Measurements from ENCODE around the gene CD22. TPM values are rescaled to one million over a fixed set of nuclear protein-coding genes. Genes with fewer than 3 reads are reported as not detected.

CD22 gene
- total RNA-seq, 4 donors from 2014 or later = 3.2 to 11.7 (median 6.2) TPM; not detected in 1

DNA sequence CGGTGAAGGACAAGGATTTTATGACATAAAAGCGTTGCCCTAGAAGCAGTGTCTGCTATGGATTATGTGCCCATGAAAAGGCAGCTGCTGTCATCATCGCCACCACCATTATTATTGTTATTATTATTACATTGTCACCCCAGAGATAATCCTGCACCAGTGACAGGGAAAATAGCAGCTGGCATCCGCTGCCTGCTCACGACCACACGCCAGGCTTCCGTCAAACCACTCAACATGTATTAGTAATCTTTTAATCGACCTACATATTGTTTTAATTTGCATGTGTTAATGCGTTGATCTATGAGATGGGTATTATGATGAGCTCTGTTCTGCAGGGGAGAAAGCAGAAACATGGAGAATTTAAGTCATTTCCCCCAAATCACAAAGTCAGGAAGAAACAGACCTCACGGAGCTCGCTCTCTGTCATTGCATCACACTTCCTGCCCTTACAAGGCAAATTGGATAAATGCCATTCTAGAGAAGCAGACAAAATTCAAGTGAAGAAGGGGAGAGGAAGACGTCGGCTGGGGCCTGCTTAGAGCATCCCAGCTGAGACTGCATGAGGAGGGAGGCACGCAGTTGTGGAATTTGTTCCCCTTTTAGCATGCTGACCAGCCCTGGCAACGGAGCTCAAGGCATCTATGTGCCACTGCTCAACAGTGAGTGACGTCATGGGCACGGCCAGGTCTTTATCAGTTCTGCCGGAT lies 29.0 kb downstream of the CD22 start, which contains the start of gene FFAR3:
TSS of gene FFAR3 (plus strand) at position 594 of the 707 bp plus-strand sequence. CDS start 431 bp downstream, outside the sequence.
- TF ChIP-seq, protein P1, sequence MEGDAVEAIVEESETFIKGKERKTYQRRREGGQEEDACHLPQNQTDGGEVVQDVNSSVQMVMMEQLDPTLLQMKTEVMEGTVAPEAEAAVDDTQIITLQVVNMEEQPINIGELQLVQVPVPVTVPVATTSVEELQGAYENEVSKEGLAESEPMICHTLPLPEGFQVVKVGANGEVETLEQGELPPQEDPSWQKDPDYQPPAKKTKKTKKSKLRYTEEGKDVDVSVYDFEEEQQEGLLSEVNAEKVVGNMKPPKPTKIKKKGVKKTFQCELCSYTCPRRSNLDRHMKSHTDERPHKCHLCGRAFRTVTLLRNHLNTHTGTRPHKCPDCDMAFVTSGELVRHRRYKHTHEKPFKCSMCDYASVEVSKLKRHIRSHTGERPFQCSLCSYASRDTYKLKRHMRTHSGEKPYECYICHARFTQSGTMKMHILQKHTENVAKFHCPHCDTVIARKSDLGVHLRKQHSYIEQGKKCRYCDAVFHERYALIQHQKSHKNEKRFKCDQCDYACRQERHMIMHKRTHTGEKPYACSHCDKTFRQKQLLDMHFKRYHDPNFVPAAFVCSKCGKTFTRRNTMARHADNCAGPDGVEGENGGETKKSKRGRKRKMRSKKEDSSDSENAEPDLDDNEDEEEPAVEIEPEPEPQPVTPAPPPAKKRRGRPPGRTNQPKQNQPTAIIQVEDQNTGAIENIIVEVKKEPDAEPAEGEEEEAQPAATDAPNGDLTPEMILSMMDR (IDR thresholded peaks at IDR 0.05; ENCODE audit: low read depth) = no peak

DNA sequence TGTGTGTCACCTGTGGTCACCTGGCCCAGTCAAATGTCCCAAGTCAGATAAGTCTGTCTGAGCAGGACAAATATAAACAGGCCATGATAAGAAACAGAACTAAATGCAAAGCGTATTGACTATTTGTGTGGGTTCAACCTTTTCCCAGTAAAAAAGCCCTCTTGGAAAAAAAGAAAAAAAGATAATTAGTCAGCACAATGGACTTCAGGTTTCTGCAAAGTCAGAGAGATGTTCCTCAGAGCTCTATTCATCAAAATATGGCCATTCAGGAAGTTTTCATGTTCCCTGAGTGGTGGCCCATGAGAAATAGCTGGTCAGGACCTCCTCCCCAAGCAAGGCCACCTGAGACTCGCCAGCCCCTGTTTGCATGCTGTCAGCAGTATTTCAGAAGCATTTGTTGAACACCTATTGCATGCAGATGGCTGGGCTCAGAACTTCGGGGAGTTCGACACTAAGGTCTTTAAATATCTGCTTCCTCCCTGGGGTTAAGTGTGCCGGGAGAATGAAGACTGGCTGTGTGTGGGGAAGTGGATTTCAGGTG lies 32.0 kb downstream of the CD22 start:
- TF ChIP-seq, protein P1 (IDR thresholded peaks at IDR 0.05; ENCODE audit: low read depth) = no peak

DNA sequence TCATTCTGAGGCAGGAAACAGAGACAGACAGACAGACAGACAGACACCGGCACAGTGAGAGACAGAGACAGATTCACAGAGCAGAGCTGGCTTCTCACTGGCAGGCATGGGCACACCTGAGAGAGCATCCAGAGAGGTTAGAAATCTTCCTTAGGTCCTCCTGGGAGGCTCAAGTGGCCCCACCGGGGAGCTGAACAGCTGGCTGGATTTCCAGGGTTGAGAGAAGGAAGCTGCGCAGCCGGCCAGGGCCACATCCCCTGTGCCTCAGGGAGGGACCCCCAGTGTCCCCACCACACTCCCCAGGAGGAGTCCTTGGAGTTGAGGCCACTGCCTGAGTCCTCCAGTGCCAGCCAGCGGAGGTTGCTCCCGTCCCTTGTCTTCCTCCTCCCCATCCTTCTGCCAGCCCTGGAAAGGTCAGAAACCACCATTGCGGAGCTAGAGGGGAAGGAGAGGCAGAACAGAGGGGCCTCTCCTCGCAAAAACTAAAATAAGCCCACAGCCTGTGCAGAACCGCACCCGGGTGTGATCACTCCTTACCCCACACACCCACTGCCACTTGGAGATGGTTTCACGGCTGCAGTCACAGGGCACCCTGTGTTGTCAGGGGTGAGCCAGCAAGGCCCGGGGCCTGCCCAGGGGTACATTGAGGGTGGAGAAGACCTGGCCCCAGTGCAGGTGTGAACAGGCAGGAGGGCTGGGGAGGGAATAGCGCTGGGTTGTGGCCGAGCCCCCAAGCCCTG lies 33.4 kb downstream of the CD22 start:
- TF ChIP-seq, protein P1 (IDR thresholded peaks at IDR 0.05; ENCODE audit: low read depth) = no peak

DNA sequence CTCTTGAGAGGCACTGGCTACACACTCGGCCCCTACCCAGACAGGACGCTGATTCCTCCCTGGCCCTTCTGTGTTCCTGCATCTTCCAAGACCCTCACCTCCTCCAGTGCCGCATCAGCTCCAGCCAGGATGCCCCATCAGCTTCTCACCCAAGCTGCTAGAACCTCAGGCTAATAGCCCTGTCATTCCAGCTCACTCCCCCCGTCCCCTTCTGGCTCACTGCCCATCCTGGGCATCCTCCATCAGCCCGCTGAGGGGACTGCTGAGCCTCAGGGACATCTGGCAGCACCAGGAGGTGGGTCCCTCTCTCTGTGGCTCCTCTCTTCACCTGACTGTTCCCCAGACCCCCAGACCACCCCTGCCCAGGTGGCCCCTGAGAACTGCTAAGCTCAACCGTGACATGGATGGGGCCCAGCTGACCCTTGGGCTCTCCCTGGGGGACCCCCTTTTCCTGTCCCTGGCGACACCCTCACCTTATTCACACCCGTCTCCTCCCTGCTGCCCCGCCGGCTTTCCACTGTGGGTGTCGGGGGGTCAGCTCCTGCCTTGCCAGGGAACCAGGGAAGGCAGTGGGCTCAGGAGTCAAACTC lies 34.1 kb downstream of the CD22 start:
- TF ChIP-seq, protein P1 (IDR thresholded peaks at IDR 0.05; ENCODE audit: low read depth) = no peak

DNA sequence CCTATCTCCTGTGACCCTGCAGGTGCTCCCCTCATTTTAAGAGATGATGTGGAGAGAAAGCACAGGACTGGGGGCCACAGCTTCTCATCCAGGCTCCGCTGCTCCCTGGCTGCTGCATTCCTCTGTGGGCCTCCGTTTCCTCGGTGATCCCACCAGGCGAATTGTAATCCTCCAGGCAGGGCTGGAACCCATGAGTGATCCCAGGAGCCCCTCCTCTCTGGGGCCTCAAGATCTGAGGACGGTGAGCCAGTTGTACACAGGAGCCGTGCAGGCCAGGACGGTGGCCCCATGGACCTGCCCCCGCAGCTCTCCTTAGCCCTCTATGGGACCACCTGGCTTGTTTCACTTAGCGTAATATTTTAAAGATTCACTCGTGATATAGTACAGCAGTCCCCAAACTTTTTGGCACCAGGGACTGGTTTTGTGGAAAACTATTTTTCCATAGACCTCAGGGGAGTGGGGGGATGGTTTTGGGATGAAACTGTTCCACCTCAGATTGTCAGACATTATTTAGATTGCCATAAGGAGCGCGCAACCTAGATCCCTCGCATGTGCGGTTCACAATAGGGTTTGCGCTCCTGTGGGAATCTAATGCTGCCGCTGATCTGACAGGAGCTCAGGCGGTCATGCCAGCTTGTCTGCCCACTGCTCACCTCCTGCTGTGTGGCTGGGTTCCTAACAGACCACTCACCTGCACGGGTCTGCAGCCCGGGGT lies 34.9 kb downstream of the CD22 start:
- TF ChIP-seq, protein P1 (IDR thresholded peaks at IDR 0.05; ENCODE audit: low read depth) = no peak

DNA sequence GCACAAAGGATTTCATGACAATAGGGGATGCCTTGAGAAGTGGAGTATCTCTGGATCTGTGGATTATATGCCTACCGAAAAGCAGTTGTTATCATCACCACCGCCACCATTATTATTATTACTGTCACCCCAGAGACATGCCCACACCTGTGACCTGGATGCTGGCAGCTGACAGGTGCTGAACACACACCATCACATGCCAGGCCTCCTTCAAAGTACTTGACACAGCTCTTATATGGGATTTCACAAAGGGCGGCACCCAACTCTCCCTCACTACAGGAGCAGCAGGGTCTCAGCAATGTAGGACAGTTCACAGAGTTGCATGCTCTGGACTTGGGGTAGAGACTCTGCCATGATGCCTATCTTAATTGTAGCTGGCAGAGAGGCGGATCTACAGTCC lies 36.3 kb downstream of the CD22 start:
- TF ChIP-seq, protein P1 (IDR thresholded peaks at IDR 0.05; ENCODE audit: low read depth) = no peak
